Pancreas (tissue), 10 donors: ENCODE data around the gene TENM4. TPM values are rescaled to one million over a fixed set of nuclear protein-coding genes. Genes with fewer than 3 reads are reported as not detected.

Source experiments
- ATAC-seq, 4 donors: fragments of 200-7000 bp; cut with Tn5 transposase; one replicate each; pipeline versions ENCODE4 v1.8.0 to v1.9.1; 2020; ENCODE audit warnings: mild to moderate bottlenecking in 4 of 4, moderate library complexity in 4 of 4
- DNase-seq, 6 donors: peaks; one replicate each; pipeline ENCODE4 v3.0.0-alpha.2; 2020
- FAIRE-seq: peaks from 2 replicates; lab custom pipeline; 2012; peaks lifted over from hg19 to GRCh38; lab: Jason Lieb, UNC
- H3K27ac ChIP-seq, 4 donors: fragments of 200-600 bp; sonication (generic); 1 replicate in 3 of 4; 2 replicates in 1 of 4; pipeline versions ENCODE4 v1.5.0 to v1.8.0; 2020
- H3K27me3 ChIP-seq, 4 donors: fragments of 200-600 bp; one replicate each; pipeline ENCODE4 v1.8.0; 2021
- H3K36me3 ChIP-seq, 3 donors: fragments of 200-600 bp; sonication (generic) in 1 of 3; one replicate each; pipeline versions ENCODE4 v1.5.0 to v1.8.0; 2020 to 2021
- H3K4me1 ChIP-seq, 3 donors: fragments of 200-600 bp; one replicate each; pipeline ENCODE4 v1.8.0; 2021
- H3K4me3 ChIP-seq, 4 donors: fragments of 200-600 bp; sonication (generic) in 2 of 4; one replicate each; pipeline versions ENCODE4 v1.5.0 to v1.8.0; 2020 to 2021
- H3K9me3 ChIP-seq, 4 donors: fragments of 200-600 bp; one replicate each; pipeline ENCODE4 v1.8.0; 2021
- WGBS, 2 donors: extraction: QIAGEN DNeasy Blood & Tissue Kit; methylation state at CpG; one replicate each; pipeline ENCODE4 v1.1.7; 2013; 5-methylcytosine and 5-hydroxymethylcytosine counted together
- intact Hi-C, 3 donors: fragments of 100-400 bp; cut with DNase I; formaldehyde crosslinking; loops; one replicate each; pipeline versions ENCODE4 v1.11.1 to v1.14.2; 2022
- polyA plus RNA-seq, 2 donors: library from polyadenylated mRNA; stranded (reverse); fragments of 200-250 nt; gene quantifications; one replicate each; pipeline ENCODE4 v1.2.3, GENCODE V29; 2013
- total RNA-seq, 6 donors: library from RNA; stranded (reverse); fragmentation: NEBNext Ultra II Directional in 4 of 6; extraction: Animal tissue kit (Norgen Biotek cat#: 25700) in 4 of 6; gene quantifications; one replicate each; pipeline versions ENCODE4 v1.2.1 to v1.2.4, GENCODE V29; 2021 to 2023
- TF ChIP-seq, protein P1 (sequence below), 4 donors: fragments of 200-600 bp; sonication (generic) in 3 of 4; IDR thresholded peaks; one replicate each; pipeline versions ENCODE4 v1.5.0 to v1.8.0; 2021; ENCODE audit warnings: antibody characterized with exemption in 4 of 4
- donor health status: healthy with polysubstance abuse.
- donor health status: DM: no; HTN: no; CAD: no; lungs with moderate emphysema.
- donor health status: DM: no; HTN: no; CAD: no.
- donor health status: control.
- donor health status: control.
- donor health status: Bipolar disorder and iron deficiency.
- donor health status: DM: yes; HTN: yes; CAD: no.
- donor health status: DM: no; HTN: no; CAD: no.
- donor health status: DM: no; HTN: no; CAD: no.
- donor health status: DM: yes; HTN: yes; CAD: no.

Gene TENM4
- total and polyA plus RNA-seq, 8 donors, result 0.37 to 6.8 (median 1.3) TPM

DNA sequence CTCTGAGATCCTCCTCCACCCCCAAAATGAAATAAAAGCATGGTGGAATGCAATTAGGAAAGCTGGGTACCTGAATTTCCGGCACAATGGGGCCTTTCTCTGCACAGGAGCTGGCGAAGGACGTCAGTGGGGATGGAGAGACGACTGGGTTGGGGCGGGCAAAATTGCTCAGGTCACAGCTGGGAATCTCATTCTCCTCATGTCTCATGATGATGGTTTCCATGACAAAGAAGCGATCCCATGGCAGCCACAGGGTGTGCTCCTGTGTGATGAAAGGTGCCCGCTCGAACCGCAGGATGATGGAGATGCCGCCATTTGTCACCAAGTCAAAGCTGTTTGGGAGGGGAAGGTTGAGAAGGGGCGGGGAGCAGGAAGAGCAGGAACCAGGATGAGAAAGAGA, 708.6 kb downstream of the TENM4 start:
- H3K9me3 ChIP-seq, result no peaks in the 10 kb centered on the region
- no peak overlapping the region for H3K4me3 ChIP-seq
- TF ChIP-seq, protein P1, sequence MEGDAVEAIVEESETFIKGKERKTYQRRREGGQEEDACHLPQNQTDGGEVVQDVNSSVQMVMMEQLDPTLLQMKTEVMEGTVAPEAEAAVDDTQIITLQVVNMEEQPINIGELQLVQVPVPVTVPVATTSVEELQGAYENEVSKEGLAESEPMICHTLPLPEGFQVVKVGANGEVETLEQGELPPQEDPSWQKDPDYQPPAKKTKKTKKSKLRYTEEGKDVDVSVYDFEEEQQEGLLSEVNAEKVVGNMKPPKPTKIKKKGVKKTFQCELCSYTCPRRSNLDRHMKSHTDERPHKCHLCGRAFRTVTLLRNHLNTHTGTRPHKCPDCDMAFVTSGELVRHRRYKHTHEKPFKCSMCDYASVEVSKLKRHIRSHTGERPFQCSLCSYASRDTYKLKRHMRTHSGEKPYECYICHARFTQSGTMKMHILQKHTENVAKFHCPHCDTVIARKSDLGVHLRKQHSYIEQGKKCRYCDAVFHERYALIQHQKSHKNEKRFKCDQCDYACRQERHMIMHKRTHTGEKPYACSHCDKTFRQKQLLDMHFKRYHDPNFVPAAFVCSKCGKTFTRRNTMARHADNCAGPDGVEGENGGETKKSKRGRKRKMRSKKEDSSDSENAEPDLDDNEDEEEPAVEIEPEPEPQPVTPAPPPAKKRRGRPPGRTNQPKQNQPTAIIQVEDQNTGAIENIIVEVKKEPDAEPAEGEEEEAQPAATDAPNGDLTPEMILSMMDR (IDR thresholded peaks at IDR 0.05), result no peak
- no peak for FAIRE-seq
- 88 to 94% methylated on average over 11 of the region's 11 CpGs for WGBS, 2 donors
- intact Hi-C loops, result no loop called here
- H3K4me1 ChIP-seq, result no peaks in the 10 kb centered on the region
- no peak for DNase-seq
- no peaks in the 10 kb centered on the region for H3K36me3 ChIP-seq
- no peaks in the 10 kb centered on the region for H3K27me3 ChIP-seq
- no peak overlapping the region for H3K27ac ChIP-seq
- ATAC-seq, result no peak

DNA sequence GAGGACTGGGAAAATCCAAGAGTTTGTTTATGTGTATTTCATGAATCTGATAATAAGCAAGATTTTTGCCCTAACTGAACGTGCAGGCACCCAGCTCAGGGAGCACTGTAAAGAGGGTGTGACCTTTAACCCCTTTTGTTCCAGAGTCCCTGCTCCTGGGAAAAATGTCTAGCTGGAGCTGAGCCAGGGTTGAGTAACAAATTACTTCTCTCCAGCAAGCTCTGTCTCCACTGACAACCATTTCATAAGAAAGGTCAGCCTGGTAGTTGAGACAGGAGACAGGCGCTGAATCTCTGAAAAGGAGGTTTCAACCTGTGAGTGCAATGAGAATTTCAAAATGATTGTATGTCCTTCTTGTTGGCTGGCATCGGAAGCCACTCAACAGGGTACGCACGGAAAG, 709.8 kb downstream of the TENM4 start:
- no peaks in the 10 kb centered on the region for H3K36me3 ChIP-seq
- H3K27ac ChIP-seq, result no peak overlapping the region
- peak in 2 of 4 donors; percentile 32 to 41 for ATAC-seq
- H3K9me3 ChIP-seq, result no peaks in the 10 kb centered on the region
- TF ChIP-seq, protein P1 (IDR thresholded peaks at IDR 0.05), result no peak
- WGBS, 2 donors, result 51 to 52% methylated on average over 5 of the region's 5 CpGs
- no peaks in the 10 kb centered on the region for H3K27me3 ChIP-seq
- H3K4me1 ChIP-seq, result no peaks in the 10 kb centered on the region
- no peak overlapping the region for H3K4me3 ChIP-seq
- FAIRE-seq, result no peak
- DNase-seq, result no peak
- intact Hi-C loops, result no loop called here

GRCh38 chr11:78730267-78730824, 710.5 kb downstream of the TENM4 start:
- intact Hi-C loops, result no loop called here
- WGBS, 2 donors, result 50 to 62% methylated on average over 8 of the region's 8 CpGs

GRCh38 chr11:78727816-78728215, 713.0 kb downstream of the TENM4 start:
- intact Hi-C loops, result no loop called here
- Histone ChIP-seq H3K9me3 (no peaks in the 10 kb centered on the region), H3K36me3 (no peaks in the 10 kb centered on the region), H3K4me1 (no peaks in the 10 kb centered on the region), H3K4me3 (no peak overlapping the region), H3K27me3 (no peaks in the 10 kb centered on the region), H3K27ac (no peak overlapping the region)
- WGBS, 2 donors, result 59 to 71% methylated on average over 5 of the region's 5 CpGs
- ATAC-seq (peak in 1 of 4 donors; percentile 48), DNase-seq (no peak), FAIRE-seq (no peak)
- TF ChIP-seq, protein P1 (IDR thresholded peaks at IDR 0.05), result no peak

More at GRCh38 chr11:78730267-78730824, 710.5 kb downstream of the TENM4 start:
- Histone ChIP-seq H3K4me3 (no peak overlapping the region), H3K27ac (no peak overlapping the region), H3K36me3 (no peaks in the 10 kb centered on the region), H3K4me1 (no peaks in the 10 kb centered on the region), H3K9me3 (no peaks in the 10 kb centered on the region), H3K27me3 (no peaks in the 10 kb centered on the region)
- ATAC-seq (no peak), DNase-seq (no peak), FAIRE-seq (no peak)
- TF ChIP-seq, protein P1 (IDR thresholded peaks at IDR 0.05), result no peak

GRCh38 chr11:78725200-78725599, 715.6 kb downstream of the TENM4 start:
- intact Hi-C loops, result no loop called here
- DNase-seq, result no peak
- ATAC-seq, result no peak
- WGBS, 2 donors, result 78 to 86% methylated on average over 5 of the region's 5 CpGs
- Histone ChIP-seq H3K36me3 (no peaks in the 10 kb centered on the region), H3K27me3 (no peaks in the 10 kb centered on the region), H3K27ac (no peak overlapping the region), H3K9me3 (no peaks in the 10 kb centered on the region), H3K4me1 (no peaks in the 10 kb centered on the region), H3K4me3 (no peak overlapping the region)
- no peak for FAIRE-seq
- TF ChIP-seq, protein P1 (IDR thresholded peaks at IDR 0.05), result no peak
